Measurements from ENCODE around the gene POLL.
"Not testable (repeated sequence)": the region's sequence is repeated elsewhere in the genome, so short reads cannot be mapped to it uniquely, and the experiment has no call there.

The POLL gene

DNA sequence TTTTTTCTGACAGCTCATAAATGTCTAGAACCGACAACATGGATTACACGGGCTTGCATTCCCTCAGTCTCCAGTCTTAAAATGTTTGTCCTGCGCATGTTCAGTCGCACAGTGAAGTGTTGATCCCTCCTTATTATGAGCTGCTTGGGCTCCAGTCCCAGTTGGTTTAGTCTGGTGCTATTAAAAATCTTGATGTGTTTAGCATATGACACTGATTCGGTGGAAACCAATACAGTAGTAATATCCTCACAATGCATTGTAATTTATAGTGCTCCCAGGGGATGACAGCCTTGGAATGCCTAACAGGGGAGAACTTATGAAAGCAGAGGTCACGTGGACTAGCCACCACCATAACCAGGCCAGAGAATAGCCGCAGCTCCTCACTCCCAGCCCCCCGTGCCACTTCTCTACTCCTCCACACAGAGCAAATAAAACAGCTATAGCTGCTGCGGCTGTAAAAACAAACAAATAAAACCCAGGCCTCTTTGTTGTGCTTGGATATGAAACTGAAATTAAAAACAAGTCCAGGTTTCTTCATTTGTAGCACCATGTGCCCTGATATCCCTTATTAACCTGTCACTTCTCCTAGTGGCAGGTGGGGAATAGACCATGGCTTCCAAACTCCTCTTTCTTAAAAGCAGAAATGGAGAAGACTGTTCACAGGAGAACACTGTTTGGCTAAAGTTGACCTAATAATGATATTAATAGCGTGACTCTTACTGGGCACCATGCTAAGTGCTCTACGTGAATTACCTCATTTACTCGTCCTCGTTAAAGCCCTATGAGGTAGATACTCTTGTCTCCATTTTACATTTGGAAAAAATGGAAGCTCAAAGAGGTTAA, 7.8 kb upstream of the POLL start:
- H3K4me3 ChIP-seq (ENCODE audit: control insufficient read depth, low read depth, low read length), result no peak overlapping the region
- TF ChIP-seq, protein P1, sequence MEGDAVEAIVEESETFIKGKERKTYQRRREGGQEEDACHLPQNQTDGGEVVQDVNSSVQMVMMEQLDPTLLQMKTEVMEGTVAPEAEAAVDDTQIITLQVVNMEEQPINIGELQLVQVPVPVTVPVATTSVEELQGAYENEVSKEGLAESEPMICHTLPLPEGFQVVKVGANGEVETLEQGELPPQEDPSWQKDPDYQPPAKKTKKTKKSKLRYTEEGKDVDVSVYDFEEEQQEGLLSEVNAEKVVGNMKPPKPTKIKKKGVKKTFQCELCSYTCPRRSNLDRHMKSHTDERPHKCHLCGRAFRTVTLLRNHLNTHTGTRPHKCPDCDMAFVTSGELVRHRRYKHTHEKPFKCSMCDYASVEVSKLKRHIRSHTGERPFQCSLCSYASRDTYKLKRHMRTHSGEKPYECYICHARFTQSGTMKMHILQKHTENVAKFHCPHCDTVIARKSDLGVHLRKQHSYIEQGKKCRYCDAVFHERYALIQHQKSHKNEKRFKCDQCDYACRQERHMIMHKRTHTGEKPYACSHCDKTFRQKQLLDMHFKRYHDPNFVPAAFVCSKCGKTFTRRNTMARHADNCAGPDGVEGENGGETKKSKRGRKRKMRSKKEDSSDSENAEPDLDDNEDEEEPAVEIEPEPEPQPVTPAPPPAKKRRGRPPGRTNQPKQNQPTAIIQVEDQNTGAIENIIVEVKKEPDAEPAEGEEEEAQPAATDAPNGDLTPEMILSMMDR (conservative IDR thresholded peaks at IDR 0.05; ENCODE audit: control insufficient read depth, insufficient read depth, low read depth, low read length), result no peak
- no peak for DNase-seq (ENCODE audit: low read depth)

DNA sequence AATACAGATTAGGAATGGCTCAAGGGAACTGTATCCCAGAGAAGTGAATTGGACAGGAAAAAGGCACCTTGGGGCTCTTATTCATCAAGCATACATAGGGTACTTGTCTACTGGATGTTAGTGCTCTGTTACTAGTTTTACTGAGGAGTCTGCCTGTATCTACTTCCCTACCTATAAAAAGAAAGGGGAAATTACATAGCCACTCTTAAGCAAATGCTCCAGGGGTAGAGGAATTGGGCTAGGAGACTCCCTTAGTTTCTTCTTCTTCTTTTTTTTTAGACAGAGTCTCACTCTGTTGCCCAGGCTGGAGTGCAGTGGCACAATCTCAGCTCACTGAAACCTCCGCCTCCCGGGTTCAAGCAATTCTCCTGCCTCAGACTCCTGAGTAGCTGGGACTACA, 5.3 kb upstream of the POLL start:
- H3K4me3 ChIP-seq (ENCODE audit: control insufficient read depth, low read depth, low read length); DNase-seq (ENCODE audit: low read depth): not testable (repeated sequence)

DNA sequence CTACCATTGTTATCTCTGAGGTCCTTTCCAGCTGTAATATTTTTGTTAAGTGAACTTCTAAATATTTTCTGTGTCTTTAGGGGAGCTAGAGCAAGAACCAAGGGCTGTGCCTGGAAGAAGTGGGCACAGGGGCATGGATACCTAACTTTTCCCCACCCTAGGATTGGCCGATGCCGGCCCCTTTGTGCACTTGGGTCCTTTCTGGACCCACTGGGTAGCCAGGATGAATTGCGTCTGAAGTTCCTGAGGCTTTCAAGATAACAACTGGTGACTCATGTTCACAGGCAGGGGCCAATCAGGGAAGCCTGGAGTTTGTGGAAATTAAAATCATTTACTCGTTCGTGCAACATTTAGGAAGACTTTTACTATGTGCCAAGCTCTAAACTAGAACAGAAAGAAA, 822 bp upstream of the POLL start:
- peak overlapping the region; percentile 95 for H3K4me3 ChIP-seq (ENCODE audit: control insufficient read depth, low read depth, low read length)
- TF ChIP-seq, protein P1 (conservative IDR thresholded peaks at IDR 0.05; ENCODE audit: control insufficient read depth, insufficient read depth, low read depth, low read length), result no peak
- DNase-seq (ENCODE audit: low read depth), result peak; percentile 43

DNA sequence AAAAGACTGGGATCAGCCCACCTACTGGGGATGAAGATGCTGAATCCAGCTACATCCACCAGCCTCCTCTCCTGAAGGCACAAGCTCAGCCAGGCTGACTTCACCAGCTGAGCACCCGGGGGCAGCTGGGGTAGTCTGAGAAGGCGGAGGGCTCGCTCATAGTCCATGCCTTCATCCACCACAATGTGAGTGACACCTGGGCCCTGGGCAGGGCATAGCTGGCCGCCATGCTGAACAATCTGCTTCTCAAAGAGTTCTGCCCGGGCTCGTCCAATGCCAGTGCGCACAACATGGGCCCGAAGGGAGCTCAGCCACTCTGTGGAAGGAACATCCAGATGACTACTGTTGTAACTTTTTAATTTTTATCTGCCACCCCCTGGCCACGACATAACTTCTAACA, 2.2 kb downstream of the POLL start:
- H3K4me3 ChIP-seq (ENCODE audit: control insufficient read depth, low read depth, low read length), result no peak overlapping the region
- TF ChIP-seq, protein P1 (conservative IDR thresholded peaks at IDR 0.05; ENCODE audit: control insufficient read depth, insufficient read depth, low read depth, low read length), result no peak
- DNase-seq (ENCODE audit: low read depth), result no peak

DNA sequence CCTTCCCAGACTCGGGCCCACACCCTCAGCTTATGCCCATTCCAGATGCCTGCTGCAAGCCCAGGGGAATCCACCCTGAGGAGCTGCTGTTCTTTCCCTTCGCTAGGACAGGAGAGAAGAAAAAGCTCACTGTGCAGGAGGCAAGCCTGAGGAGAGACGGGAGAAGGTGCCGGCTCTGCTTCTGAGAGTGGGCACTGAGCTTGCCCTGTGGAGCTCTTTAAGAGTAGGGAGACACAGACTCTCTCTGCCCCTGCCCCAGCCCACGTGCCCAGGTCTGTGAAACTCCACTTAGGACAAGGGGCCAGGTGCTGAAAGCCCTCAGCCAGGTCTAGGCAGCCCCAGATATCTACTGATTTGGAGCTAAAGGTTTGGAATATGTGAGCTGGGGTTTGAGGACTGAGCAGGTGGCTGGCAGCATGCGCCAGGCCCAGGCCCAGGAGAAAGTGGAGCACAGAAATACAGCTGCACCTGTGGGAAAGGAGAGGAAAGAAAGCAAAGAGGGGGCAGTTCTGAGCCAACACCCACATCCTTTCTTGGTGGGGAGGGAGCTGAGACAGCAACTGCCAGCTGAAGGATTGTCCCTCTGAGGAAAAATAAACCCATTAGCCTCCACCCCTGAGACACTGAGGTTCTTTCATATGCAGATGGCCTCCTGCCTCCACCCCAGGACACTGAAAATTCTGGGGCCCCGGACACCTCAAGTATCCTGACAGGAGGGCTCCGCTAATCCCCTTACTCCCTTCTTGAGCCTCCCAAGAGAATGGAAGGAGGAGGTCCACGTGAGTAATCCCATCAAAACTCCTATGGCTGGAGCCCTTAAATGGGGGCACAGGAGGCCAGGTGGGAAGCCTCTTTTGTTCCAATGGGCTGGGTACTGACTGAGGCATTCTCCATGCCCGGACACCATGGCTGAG, 7.3 kb downstream of the POLL start:
- DNase-seq (ENCODE audit: low read depth), result no peak
- H3K4me3 ChIP-seq (ENCODE audit: control insufficient read depth, low read depth, low read length), result no peak overlapping the region
- TF ChIP-seq, protein P1 (conservative IDR thresholded peaks at IDR 0.05; ENCODE audit: control insufficient read depth, insufficient read depth, low read depth, low read length), result no peak

DNA sequence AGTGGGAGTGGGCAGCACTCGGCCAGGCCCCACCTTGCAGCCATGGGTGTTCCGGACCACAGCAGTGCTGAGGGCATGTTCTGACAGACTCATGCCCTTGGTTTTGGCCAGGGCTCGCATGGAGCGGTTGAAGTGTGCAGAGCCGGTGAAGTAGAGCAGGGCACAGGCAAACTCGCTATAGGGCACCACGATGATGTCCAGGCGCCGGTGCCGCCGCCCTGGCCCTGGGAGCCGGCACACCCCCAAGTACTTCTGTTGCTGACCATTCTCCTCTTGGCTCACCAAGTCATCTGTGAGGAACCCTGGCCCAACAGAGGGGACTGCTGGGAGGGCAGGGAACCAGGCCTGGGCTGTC, 8.6 kb downstream of the POLL start:
- TF ChIP-seq, protein P1 (conservative IDR thresholded peaks at IDR 0.05; ENCODE audit: control insufficient read depth, insufficient read depth, low read depth, low read length), result no peak
- H3K4me3 ChIP-seq (ENCODE audit: control insufficient read depth, low read depth, low read length), result no peak overlapping the region
- DNase-seq (ENCODE audit: low read depth), result no peak
